GM19043 (cell line): Measurements from ENCODE around the gene CNST.
"Not testable (repeated sequence)": the region's sequence is repeated elsewhere in the genome, so short reads cannot be mapped to it uniquely, and the experiment has no call there.

Source experiments
- ATAC-seq: cut with Tn5 transposase; IDR thresholded peaks from one replicate; pipeline ENCODE4 v1.9.1; 2021; ENCODE audit warnings: low read depth; ENCODE audit not compliant: unreplicated experiment

CNST gene

GRCh38 chr1:246583056-246583440 lies 16.8 kb downstream of the CNST start:
- no peak for ATAC-seq

- ATAC-seq = no peak
Measured at GRCh38 chr1:246583448-246584185, 17.4 kb downstream of the CNST start.

GRCh38 chr1:246587032-246587431 lies 20.8 kb downstream of the CNST start:
- ATAC-seq = no peak

- no peak for ATAC-seq
Measured at GRCh38 chr1:246587606-246588005, 21.4 kb downstream of the CNST start.

- ATAC-seq = no peak
Measured at GRCh38 chr1:246588159-246588721, 22.0 kb downstream of the CNST start.

GRCh38 chr1:246589919-246590318 lies 23.7 kb downstream of the CNST start:
- ATAC-seq = not testable (repeated sequence)

- peak; percentile 22 for ATAC-seq
Measured at GRCh38 chr1:246591047-246591446, 24.8 kb downstream of the CNST start.

- peak; percentile 98 for ATAC-seq
Measured at GRCh38 chr1:246591504-246591903, 25.2 kb downstream of the CNST start.

GRCh38 chr1:246591958-246592357 lies 25.7 kb downstream of the CNST start:
- no peak for ATAC-seq

- no peak for ATAC-seq
Measured at GRCh38 chr1:246592695-246593094, 26.4 kb downstream of the CNST start.

- ATAC-seq = no peak
Measured at GRCh38 chr1:246595146-246595545, 28.9 kb downstream of the CNST start.

- ATAC-seq = no peak
Measured at GRCh38 chr1:246597340-246597739, 31.1 kb downstream of the CNST start.

GRCh38 chr1:246597971-246598370 lies 31.7 kb downstream of the CNST start:
- no peak for ATAC-seq

- ATAC-seq = no peak
Measured at GRCh38 chr1:246599315-246599714, 33.1 kb downstream of the CNST start.

- ATAC-seq = no peak
Measured at GRCh38 chr1:246600579-246600978, 34.3 kb downstream of the CNST start.

- ATAC-seq = no peak
Measured at GRCh38 chr1:246602194-246602593, 35.9 kb downstream of the CNST start.

- not testable (repeated sequence) for ATAC-seq
Measured at GRCh38 chr1:246605231-246605630, 39.0 kb downstream of the CNST start.

GRCh38 chr1:246607462-246607861 lies 41.2 kb downstream of the CNST start:
- no peak for ATAC-seq

GRCh38 chr1:246608616-246609376 lies 42.5 kb downstream of the CNST start:
- no peak for ATAC-seq

- ATAC-seq = no peak
Measured at GRCh38 chr1:246609632-246610031, 43.4 kb downstream of the CNST start.

- ATAC-seq = no peak
Measured at GRCh38 chr1:246613096-246613758, 47.0 kb downstream of the CNST start.
